ENCODE results near the gene ZNF438.

Gene ZNF438

DNA sequence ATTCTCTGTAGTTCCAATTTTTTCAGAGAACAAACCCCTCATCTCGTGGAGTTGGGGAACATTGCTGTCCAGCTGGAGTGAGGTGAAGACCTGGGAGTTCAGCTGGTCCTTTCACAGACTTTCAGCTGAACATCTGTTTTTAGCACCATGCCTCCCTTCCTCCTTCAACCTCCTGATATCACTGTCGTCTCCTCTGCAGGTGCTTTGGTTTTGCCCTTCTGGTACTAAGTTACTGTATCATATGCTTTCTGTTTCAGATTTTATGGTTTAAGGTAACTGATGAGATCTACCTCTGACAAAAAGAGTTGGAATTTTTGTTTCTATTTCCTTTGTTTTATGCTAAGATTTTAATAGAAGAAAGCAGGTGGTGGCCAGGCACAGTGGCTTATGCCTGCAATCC is 102.9 kb downstream of the ZNF438 start:
- no peak for DNase-seq (ENCODE audit: extremely low read depth, low read depth)
- TF ChIP-seq, protein P1, sequence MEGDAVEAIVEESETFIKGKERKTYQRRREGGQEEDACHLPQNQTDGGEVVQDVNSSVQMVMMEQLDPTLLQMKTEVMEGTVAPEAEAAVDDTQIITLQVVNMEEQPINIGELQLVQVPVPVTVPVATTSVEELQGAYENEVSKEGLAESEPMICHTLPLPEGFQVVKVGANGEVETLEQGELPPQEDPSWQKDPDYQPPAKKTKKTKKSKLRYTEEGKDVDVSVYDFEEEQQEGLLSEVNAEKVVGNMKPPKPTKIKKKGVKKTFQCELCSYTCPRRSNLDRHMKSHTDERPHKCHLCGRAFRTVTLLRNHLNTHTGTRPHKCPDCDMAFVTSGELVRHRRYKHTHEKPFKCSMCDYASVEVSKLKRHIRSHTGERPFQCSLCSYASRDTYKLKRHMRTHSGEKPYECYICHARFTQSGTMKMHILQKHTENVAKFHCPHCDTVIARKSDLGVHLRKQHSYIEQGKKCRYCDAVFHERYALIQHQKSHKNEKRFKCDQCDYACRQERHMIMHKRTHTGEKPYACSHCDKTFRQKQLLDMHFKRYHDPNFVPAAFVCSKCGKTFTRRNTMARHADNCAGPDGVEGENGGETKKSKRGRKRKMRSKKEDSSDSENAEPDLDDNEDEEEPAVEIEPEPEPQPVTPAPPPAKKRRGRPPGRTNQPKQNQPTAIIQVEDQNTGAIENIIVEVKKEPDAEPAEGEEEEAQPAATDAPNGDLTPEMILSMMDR (IDR thresholded peaks at IDR 0.05; ENCODE audit: low read depth, low read length) = no peak

GRCh38 chr10:30918651-30919050 is 113.0 kb downstream of the ZNF438 start:
- DNase-seq (ENCODE audit: extremely low read depth, low read depth) = no peak
- TF ChIP-seq, protein P1 (IDR thresholded peaks at IDR 0.05; ENCODE audit: low read depth, low read length) = no peak

GRCh38 chr10:30917789-30918188 is 113.9 kb downstream of the ZNF438 start:
- no peak for DNase-seq (ENCODE audit: extremely low read depth, low read depth)
- TF ChIP-seq, protein P1 (IDR thresholded peaks at IDR 0.05; ENCODE audit: low read depth, low read length) = no peak

- TF ChIP-seq, protein P1 (IDR thresholded peaks at IDR 0.05; ENCODE audit: low read depth, low read length) = no peak
- DNase-seq (ENCODE audit: extremely low read depth, low read depth) = no peak
Observed at GRCh38 chr10:30917067-30917466, 114.6 kb downstream of the ZNF438 start.

DNA sequence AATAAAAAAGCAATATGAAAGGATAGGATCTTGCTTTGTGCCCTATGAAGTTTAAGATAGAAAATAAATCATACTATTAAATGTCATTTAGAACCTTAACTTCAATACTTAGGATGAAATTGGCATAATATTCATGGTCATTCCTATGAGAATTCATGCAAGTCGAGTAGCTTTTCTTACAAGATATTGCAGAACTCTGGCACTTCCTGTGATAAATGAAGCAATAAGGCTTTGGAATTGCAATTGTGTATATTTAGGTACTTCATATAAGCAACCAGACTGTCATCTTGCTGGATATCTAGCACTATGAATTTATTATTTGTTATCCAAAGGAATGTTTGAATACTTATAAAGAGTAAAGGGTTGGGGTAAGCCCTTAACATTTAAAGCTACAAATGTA is 116.5 kb downstream of the ZNF438 start:
- DNase-seq (ENCODE audit: extremely low read depth, low read depth) = no peak
- TF ChIP-seq, protein P1 (IDR thresholded peaks at IDR 0.05; ENCODE audit: low read depth, low read length) = no peak

- DNase-seq (ENCODE audit: extremely low read depth, low read depth) = no peak
- TF ChIP-seq, protein P1 (IDR thresholded peaks at IDR 0.05; ENCODE audit: low read depth, low read length) = no peak
Observed at GRCh38 chr10:30911303-30911863, 120.3 kb downstream of the ZNF438 start.

- no peak for DNase-seq (ENCODE audit: extremely low read depth, low read depth)
Observed at GRCh38 chr10:30903397-30904138, 128.1 kb downstream of the ZNF438 start.

More at GRCh38 chr10:30903397-30904138, 128.1 kb downstream of the ZNF438 start:
- TF ChIP-seq, protein P1 (IDR thresholded peaks at IDR 0.05; ENCODE audit: low read depth, low read length) = no peak
